Calu3 (cell line): ENCODE data around the gene CHID1. TPM values are rescaled to one million over a fixed set of nuclear protein-coding genes. Genes with fewer than 3 reads are reported as not detected.
A peak's percentile ranks its signal among the peaks of the same experiment; 100 is the strongest.

Experiments
- BruUV-seq: library from RNA; stranded (reverse); fragments of 400-500 nt; replicated peaks from 2 replicates; lab custom pipeline; 2021; lab: Mats Ljungman, UMichigan
- CTCF ChIA-PET: fragments of 300-600 bp; sonication (Branson Sonifier 250); formaldehyde crosslinking; loops from one replicate; lab custom pipeline; 2022; ENCODE audit warnings: antibody characterized with exemption; lab: Charles Lee
- DNase-seq: peaks from one replicate; pipeline ENCODE4 v3.0.0; 2022
- H3K27ac Mint-ChIP-seq: one replicate; pipeline ENCODE4 v1.8.0; 2022; ENCODE audit warnings: mixed read lengths; ENCODE audit not compliant: unreplicated experiment
- H3K27me3 Mint-ChIP-seq: one replicate; pipeline ENCODE4 v1.8.0; 2022; ENCODE audit warnings: mixed read lengths; ENCODE audit not compliant: unreplicated experiment
- H3K36me3 Mint-ChIP-seq: one replicate; pipeline ENCODE4 v1.8.0; 2022; ENCODE audit warnings: mild to moderate bottlenecking, moderate library complexity, mixed read lengths; ENCODE audit not compliant: insufficient read depth, unreplicated experiment
- H3K4me1 Mint-ChIP-seq: one replicate; pipeline ENCODE4 v1.8.0; 2022; ENCODE audit warnings: mild to moderate bottlenecking, low read depth, mixed read lengths; ENCODE audit not compliant: unreplicated experiment
- H3K4me3 Mint-ChIP-seq: one replicate; pipeline ENCODE4 v1.8.0; 2022; ENCODE audit warnings: mild to moderate bottlenecking, low read depth, moderate library complexity, mixed read lengths; ENCODE audit not compliant: unreplicated experiment
- H3K9me3 Mint-ChIP-seq: one replicate; pipeline ENCODE4 v1.8.0; 2022; ENCODE audit warnings: low read depth, mixed read lengths; ENCODE audit not compliant: unreplicated experiment
- CTCF ChIP-seq: fragments of 200-600 bp; IDR thresholded peaks from one replicate; pipeline ENCODE4 v1.8.0; 2022; ENCODE audit warnings: antibody characterized with exemption; ENCODE audit not compliant: unreplicated experiment
- intact Hi-C: fragments of 100-400 bp; cut with micrococcal nuclease; formaldehyde crosslinking; loops from one replicate; pipeline ENCODE4 v1.10.0; 2022; ENCODE audit not compliant: unreplicated experiment
- total RNA-seq: library from RNA; stranded (reverse); gene quantifications from 2 replicates; pipeline ENCODE4 v1.2.3, GENCODE V29; 2022

Gene CHID1
- total RNA-seq, 1 experiment from 2014 or later = 134 TPM

DNA sequence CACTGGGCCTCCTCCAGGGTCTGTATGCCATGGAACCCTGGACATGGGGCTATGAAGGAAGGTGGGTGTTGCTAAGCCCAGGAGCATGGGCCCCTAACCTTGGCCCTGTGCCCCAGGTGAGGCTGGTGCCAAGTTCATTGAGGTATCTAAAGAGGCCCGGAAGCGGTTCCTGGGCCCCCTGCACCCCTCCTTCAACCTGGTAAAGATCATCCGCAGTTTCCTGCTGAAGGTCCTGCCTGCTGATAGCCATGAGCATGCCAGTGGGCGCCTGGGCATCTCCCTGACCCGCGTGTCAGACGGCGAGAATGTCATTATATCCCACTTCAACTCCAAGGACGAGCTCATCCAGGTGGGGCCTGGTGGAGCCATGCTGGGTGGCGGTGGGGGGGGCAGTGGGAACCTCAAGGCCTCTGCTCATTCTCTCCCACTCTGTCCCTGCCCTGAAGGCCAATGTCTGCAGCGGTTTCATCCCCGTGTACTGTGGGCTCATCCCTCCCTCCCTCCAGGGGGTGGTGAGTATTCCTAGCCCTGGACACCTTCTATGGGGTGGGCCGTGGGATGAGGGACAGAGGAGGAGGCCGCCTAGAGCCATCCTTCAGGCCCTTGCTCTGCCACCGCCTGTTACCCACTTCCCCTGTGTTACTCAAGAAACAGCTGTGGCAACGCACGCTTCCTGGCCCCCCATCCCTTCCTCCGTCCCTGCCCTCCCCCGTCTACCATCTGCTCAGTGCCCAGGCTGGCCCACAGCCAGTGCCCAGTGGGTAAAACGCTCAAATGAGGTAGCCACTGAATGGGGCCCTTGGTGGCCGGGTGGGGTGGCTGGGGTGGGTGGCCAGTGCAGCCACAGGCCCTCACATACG lies 88.9 kb downstream of the CHID1 start:
- CTCF ChIA-PET = interaction anchor here (0.8 kb wide), 1 partner anchor 27 kb away, joined by 3 read pairs; no protein-coding TSS in a partner anchor
- peak overlapping the region; percentile 77 for H3K4me3 Mint-ChIP-seq
- peaks cover 20% of the 10 kb centered on the region for H3K4me1 Mint-ChIP-seq
- no peak for DNase-seq
- H3K36me3 Mint-ChIP-seq = peaks cover 79% of the 10 kb centered on the region
- no TSS peak for BruUV-seq
- H3K27me3 Mint-ChIP-seq = no peaks in the 10 kb centered on the region
- TF ChIP-seq CTCF = no peak
- intact Hi-C loops = no loop called here
- H3K27ac Mint-ChIP-seq = peak overlapping the region; percentile 88
- H3K9me3 Mint-ChIP-seq = no peaks in the 10 kb centered on the region

DNA sequence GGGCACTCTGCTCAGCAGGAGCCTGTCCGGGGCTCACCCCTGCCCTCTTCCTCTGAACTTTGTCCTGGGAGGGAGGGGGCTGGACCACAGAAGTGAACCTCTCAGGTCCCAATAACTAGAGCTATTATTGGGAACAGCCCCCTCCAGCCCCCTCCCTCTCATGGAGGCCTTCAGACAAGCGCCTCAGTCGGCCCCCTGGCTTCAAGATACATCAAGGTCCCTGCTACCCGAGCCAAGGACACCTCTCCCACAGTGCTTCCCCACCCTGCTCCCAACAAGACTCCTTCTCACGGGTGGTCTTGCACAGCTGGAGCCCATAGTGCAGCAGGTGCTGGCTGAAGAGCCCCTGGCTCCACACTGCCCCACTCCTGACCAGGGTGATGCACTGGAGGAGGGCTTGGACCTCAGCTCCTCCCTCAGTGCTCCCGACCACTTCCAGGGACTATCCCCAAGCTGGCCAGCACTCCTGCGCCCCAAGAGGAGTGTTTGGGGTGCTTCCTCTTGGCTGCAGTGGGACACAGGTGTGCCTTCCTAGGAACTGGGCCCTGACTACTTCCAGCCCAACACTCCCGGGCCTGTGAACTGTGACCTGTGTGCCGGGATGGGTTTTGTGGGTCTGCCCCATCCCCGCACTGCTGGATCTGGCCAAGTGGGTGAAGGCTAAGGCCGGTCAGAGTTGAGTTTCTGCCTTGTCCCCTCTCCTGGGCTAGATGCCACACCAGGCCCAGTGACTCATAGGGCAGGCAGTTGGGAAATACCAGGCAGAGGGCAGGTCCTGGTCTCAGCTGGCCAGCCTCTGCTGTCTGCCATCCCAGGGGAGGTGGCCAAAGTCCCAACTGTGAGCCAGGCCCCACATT lies 89.7 kb downstream of the CHID1 start:
- BruUV-seq = no TSS peak
- CTCF ChIA-PET = interaction anchor here (1.6 kb wide), 1 partner anchor 14 kb away, joined by 9 read pairs; no protein-coding TSS in a partner anchor
- peaks cover 20% of the 10 kb centered on the region for H3K4me1 Mint-ChIP-seq
- H3K4me3 Mint-ChIP-seq = peak overlapping the region; percentile 77
- peaks cover 78% of the 10 kb centered on the region for H3K36me3 Mint-ChIP-seq
- peak; percentile 87 for DNase-seq
- TF ChIP-seq CTCF = no peak
- no peaks in the 10 kb centered on the region for H3K9me3 Mint-ChIP-seq
- H3K27me3 Mint-ChIP-seq = no peaks in the 10 kb centered on the region
- H3K27ac Mint-ChIP-seq = peak overlapping the region; percentile 88
- intact Hi-C loops = no loop called here

GRCh38 chr11:819943-820649 lies 90.5 kb downstream of the CHID1 start:
- intact Hi-C loops = no loop called here

More at GRCh38 chr11:819943-820649, 90.5 kb downstream of the CHID1 start:
- no peaks in the 10 kb centered on the region for H3K9me3 Mint-ChIP-seq
- H3K27ac Mint-ChIP-seq = peak overlapping the region; percentile 88
- CTCF ChIA-PET = interaction anchor here (0.7 to 1.7 kb wide), 6 partner anchors 9 to 24 kb away, joined by 3 to 9 read pairs (median 5); partner anchors contain the start of genes RPLP2 and TSPAN4
- peak overlapping the region; percentile 77 for H3K4me3 Mint-ChIP-seq
- peaks cover 76% of the 10 kb centered on the region for H3K36me3 Mint-ChIP-seq
- TSS peak; percentile 47 for BruUV-seq
- no peak for TF ChIP-seq CTCF
- H3K4me1 Mint-ChIP-seq = peaks cover 14% of the 10 kb centered on the region
- peak; percentile 93 for DNase-seq
- H3K27me3 Mint-ChIP-seq = no peaks in the 10 kb centered on the region
